ENCODE results near the gene KCNA3.
"Not testable (repeated sequence)": the region's sequence is repeated elsewhere in the genome, so short reads cannot be mapped to it uniquely, and the experiment has no call there.

Gene KCNA3

DNA sequence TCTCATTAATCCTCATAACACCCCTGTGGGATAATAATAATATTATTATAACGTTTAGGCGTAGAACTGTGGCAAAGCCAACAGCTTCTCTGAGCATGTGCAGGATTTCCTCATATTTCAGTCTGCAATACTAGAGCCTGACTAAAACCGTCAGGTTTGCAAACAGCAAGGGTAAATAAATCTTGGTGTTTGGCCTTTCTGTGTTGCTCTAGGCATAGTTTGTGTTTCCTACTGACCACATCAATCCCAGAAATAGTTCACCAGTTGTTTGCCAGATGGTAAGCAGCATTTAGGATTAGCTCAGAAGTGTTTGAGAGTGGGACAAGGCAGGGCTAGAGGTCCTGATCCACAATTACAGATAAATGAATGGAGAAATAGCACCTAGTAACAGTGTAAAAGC lies 2.8 kb upstream of the KCNA3 start:
- DNase-seq, result no peak

GRCh38 chr1:110676970-110677369 lies 2.2 kb upstream of the KCNA3 start:
- DNase-seq, result no peak

GRCh38 chr1:110675060-110675791 lies 486 bp upstream of the KCNA3 start:
- no peak for DNase-seq

GRCh38 chr1:110673805-110674336 lies 869 bp downstream of the KCNA3 start:
- DNase-seq, result no peak

DNA sequence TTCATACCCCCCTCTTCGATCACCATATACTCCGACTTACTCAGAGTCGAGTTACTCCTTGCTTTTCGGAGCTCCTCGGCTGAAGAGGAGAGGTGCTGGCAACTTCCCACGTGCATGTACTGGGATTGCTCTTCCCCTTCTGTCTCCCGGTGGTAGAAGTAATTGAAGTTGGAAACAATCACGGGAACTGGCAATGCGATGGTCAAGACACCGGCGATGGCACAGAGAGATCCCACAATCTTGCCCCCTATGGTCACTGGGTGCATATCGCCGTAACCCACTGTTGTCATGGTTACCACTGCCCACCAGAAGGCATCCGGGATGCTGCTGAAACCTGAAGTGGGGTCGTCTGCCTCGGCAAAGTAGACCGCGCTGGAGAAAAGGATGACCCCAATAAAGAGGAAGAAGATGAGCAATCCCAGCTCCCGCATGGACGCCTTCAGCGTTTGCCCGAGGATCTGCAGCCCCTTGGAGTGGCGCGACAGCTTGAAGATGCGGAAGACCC lies 1.5 kb downstream of the KCNA3 start:
- no peak for DNase-seq

GRCh38 chr1:110672753-110673108 lies 2.0 kb downstream of the KCNA3 start:
- no peak for DNase-seq

- no peak for DNase-seq
Observed at GRCh38 chr1:110672001-110672752, 2.6 kb downstream of the KCNA3 start.

DNA sequence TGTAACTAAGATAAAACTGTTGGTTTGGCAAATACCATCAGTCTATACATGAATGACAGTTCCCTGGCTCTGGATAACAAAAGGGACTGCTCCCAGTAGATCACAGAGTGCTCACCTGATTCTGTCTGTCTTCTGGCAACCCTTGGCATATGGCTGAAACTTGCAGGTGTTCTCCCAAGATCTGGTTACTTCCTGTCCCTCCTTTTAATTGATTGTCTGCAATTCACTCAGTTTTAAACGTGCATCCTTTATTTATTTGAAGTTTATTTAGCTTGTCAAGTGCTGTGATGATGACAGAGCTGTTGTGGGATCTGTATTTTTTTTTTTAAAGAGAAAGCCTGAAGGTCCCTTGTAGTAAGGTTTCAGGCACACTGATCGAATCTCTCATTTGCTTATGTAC lies 3.4 kb downstream of the KCNA3 start:
- no peak for DNase-seq

DNA sequence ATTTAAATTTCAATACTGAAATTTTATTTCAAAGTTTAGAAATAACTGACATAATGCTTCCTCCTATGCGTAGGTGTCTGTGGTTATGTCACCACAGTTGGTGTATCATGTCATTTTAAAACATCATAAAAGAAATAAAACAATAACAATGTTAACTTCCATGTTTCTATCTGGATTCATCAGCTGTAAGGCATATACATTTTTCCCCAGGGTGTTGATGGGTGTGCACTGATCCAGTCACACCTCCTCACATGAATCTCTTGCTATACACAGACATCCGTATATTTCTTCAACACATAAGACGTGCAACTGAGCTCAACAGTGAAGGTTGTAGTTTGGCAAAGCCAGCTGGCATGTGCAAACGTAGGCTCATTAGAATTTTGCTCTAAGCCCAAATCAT lies 6.2 kb downstream of the KCNA3 start:
- no peak for DNase-seq

- DNase-seq, result no peak
Observed at GRCh38 chr1:110667776-110668175, 7.0 kb downstream of the KCNA3 start.

GRCh38 chr1:110663241-110663640 lies 11.5 kb downstream of the KCNA3 start:
- DNase-seq, result no peak

DNA sequence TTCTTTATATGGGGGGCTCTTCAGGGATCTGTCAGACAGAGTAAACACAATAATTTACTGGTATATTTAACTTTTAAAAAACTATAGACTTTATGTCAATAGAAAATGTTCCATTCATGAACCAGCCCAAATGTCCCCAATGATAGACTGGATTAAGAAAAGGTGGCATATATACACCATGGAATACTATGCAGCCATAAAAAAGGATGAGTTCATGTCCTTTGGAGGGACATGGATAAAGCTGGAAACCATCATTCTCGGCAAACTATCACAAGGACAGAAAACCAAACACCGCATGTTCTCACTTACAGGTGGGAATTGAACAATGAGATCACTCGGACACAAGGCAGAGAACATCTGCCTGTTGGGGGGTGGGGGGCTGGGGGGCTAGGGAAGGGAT lies 15.2 kb downstream of the KCNA3 start:
- not testable (repeated sequence) for DNase-seq

GRCh38 chr1:110657351-110657750 lies 17.4 kb downstream of the KCNA3 start:
- no peak for DNase-seq

GRCh38 chr1:110650609-110651008 lies 24.1 kb downstream of the KCNA3 start:
- no peak for DNase-seq

- no peak for DNase-seq
Observed at GRCh38 chr1:110648417-110648816, 26.3 kb downstream of the KCNA3 start.

DNA sequence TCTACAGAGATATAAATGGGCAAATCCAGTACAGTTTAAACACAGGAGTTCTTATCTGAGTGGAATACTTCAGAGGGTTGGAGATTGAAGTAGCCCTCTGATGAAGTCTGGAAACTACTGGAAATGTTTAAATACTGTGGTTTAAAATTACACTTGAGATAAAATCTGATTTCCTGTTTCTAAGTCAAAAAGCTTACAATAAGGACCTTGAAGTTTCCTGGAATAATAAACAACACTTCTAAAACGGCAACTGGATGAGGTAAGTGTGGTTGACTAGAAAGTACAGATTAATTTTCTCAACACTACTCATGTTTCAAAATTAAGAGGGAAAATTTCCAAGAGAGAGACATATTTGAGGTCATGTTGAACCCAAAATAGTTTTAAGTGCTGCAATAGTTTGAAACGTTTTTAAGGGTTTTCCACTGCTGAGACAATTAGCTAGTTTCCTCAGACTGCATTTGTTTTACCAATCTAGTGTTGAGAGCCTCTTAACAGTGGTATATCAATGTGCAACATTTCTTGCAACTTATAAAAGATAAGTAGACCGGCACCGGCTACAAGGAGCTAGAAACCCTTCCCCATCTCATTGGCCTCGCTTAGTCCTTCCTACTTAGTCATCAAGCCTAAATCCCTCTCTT lies 27.4 kb downstream of the KCNA3 start:
- no peak for DNase-seq

GRCh38 chr1:110645821-110646735 lies 28.7 kb downstream of the KCNA3 start:
- no peak for DNase-seq

GRCh38 chr1:110645211-110645610 lies 29.5 kb downstream of the KCNA3 start:
- no peak for DNase-seq

DNA sequence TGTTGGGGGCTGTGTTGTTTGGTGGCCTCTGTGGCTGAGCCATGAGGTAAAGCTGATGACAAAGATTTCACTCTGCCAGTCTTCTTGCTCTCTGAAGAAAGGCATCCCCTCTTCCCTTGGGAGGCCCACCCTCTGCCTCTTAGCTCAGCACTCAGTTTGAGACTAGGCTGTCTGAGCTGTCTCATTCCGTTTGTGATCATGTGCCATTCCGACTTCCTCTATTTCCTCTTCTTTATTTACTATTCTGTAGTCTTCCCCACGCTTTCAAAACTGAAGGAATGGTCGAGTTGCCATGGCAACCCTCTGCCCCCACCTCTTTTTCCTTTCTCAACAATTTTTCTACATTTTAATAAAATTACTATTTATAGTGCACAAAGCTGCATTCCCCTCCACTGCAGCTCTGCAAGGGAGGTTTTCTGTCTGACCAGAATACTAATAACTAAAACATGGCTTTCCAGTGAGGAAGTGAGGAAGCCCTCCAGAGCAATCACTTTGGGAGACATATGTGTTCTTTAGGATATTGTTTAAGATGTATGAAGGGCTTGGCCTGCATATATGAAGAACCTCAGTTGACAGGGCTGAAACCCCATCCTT lies 30.8 kb downstream of the KCNA3 start:
- no peak for DNase-seq

DNA sequence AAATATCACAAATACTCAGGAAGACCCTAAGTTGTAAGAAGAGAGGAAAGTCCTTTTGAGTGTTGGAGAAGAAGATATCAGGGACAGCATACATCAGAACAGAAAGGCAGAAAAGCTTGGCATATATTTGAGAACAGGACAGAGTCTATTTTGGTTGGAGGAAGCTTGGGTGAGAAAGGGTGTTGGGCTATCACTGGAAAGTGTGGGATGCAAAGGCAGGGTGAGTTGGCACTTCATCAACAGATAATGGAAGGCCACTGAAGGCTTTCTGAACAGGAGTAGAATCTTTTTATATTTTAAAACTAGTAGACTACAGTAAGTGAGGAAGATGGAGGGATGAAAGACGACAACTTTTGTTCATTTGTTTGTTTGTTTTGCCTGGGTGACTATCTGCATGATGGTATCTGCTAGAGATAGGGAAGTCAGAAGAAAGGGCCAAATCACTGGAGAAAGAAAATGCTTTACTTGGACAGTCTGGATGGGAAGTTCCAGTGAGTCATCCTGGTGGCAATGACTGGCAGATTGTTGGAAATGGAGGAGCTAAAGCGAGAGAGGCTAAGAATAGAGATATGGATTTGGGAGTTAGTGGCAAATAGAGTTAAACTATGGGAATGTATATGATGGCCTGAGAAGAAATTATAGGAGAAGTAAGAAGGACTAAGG lies 34.9 kb downstream of the KCNA3 start:
- no peak for DNase-seq

DNA sequence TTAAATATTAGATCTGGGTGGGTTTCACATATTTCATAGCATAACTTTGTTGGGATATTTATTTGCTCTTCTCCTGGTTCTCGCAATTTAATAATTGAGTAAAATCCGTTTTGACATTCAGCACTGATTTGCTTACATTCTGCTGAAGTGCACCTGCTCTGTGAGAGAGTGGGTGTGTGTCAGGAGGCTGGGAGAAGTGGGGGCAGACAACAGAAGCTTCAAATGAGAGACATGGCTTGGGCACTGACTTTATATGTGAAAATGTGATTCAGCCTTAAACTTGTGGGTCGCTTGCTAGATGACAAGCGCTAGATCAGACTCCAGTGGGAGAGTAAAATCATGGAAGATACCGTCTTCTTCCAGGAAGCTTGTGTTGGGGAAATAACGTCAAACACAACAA lies 36.2 kb downstream of the KCNA3 start:
- DNase-seq, result no peak

- DNase-seq, result no peak
Observed at GRCh38 chr1:110638058-110638457, 36.7 kb downstream of the KCNA3 start.
